MM.1S (cell line): ENCODE measurements around the gene CHPT1.

Experiments
- DNase-seq: peaks from one replicate; pipeline ENCODE4 v3.0.0-alpha.2; 2015
- H2AFZ ChIP-seq: fragments of 300-600 bp; sonication (generic); 2 replicates; pipeline ENCODE4 v1.6.0; 2016; ENCODE audit warnings: antibody characterized with exemption, low read length
- H3F3A ChIP-seq: fragments of 300-600 bp; sonication (generic); 2 replicates; pipeline ENCODE4 v1.6.1; 2016; ENCODE audit warnings: mild to moderate bottlenecking, antibody characterized with exemption, low read length, moderate library complexity, mixed read lengths; ENCODE audit not compliant: insufficient read depth
- H3K27ac ChIP-seq: fragments of 300-600 bp; sonication (generic); 2 replicates; pipeline ENCODE4 v1.5.1; 2016; ENCODE audit warnings: mild to moderate bottlenecking, low read length
- H3K27me3 ChIP-seq: fragments of 300-600 bp; sonication (generic); replicated peaks from 2 replicates; pipeline ENCODE4 v1.6.0; 2016; ENCODE audit warnings: low read length; ENCODE audit not compliant: insufficient read depth
- H3K36me3 ChIP-seq: fragments of 300-600 bp; sonication (generic); replicated peaks from 2 replicates; pipeline ENCODE4 v1.6.1; 2016; ENCODE audit warnings: mild to moderate bottlenecking, low read length, mixed read lengths; ENCODE audit not compliant: insufficient read depth
- H3K4me1 ChIP-seq: fragments of 300-600 bp; sonication (generic); 2 replicates; pipeline ENCODE4 v1.6.1; 2016; ENCODE audit warnings: low read length, mixed read lengths
- H3K4me2 ChIP-seq: fragments of 300-600 bp; sonication (generic); 2 replicates; pipeline ENCODE4 v1.6.0; 2016; ENCODE audit warnings: low read depth, low read length
- H3K4me3 ChIP-seq: fragments of 300-600 bp; sonication (generic); 2 replicates; pipeline ENCODE4 v1.5.1; 2016; ENCODE audit warnings: low read length, mixed read lengths
- H3K79me2 ChIP-seq: fragments of 300-600 bp; sonication (generic); 2 replicates; pipeline ENCODE4 v1.6.1; 2016; ENCODE audit warnings: mixed run types, low read length, mixed read lengths
- H3K9ac ChIP-seq: fragments of 300-600 bp; sonication (generic); 2 replicates; pipeline ENCODE4 v1.6.1; 2016; ENCODE audit warnings: low read length, mixed read lengths
- H3K9me2 ChIP-seq: fragments of 300-600 bp; sonication (generic); replicated peaks from 2 replicates; pipeline ENCODE4 v1.6.1; 2016; ENCODE audit warnings: mild to moderate bottlenecking, low read length, mixed read lengths; ENCODE audit not compliant: insufficient read depth
- H3K9me3 ChIP-seq: fragments of 300-600 bp; sonication (generic); replicated peaks from 2 replicates; pipeline ENCODE4 v1.6.1; 2016; ENCODE audit warnings: mild to moderate bottlenecking, low read length, mixed read lengths; ENCODE audit not compliant: insufficient read depth
- H4K20me1 ChIP-seq: fragments of 300-600 bp; sonication (generic); 2 replicates; pipeline ENCODE4 v1.6.1; 2016; ENCODE audit warnings: mild to moderate bottlenecking, low read length, moderate library complexity, mixed read lengths; ENCODE audit not compliant: insufficient read depth
- EZH2 ChIP-seq: fragments of 300-600 bp; sonication (generic); optimal IDR thresholded peaks from 2 replicates; pipeline ENCODE3; 2017; ENCODE audit warnings: low read depth, mild to moderate bottlenecking, antibody characterized with exemption, low read length, mixed read lengths
- EZH2phosphoT487 ChIP-seq: fragments of 300-600 bp; sonication (generic); IDR thresholded peaks from 2 replicates; pipeline ENCODE4 v1.6.1; 2018; ENCODE audit warnings: antibody characterized with exemption, low read length
- TF ChIP-seq, protein P1 (sequence below): fragments of 300-600 bp; sonication (generic); IDR thresholded peaks from 2 replicates; pipeline ENCODE4 v1.5.1; 2016; ENCODE audit warnings: antibody characterized with exemption, low read length, mixed read lengths

Gene CHPT1

DNA sequence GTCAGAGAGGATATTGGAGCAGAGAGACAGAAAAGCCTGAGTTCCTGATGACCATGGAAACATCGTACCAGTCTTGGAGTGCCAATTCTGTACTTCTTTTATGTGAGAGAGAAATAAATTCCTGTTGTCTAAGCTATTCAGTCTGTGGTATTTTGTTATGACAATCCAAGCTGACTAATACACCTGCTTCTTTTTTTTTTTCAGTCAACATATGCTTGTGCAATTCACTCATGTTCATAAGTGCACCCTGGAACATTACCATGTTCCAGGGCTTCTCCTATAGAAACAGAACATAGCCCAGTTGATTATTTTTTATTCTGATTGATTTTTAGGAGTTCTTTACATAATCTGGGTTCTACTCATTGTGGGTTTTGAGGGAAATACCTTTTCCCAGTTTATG is 1.7 kb upstream of the CHPT1 start:
- no peak overlapping the region for H3K4me3 ChIP-seq
- TF ChIP-seq, protein P1, sequence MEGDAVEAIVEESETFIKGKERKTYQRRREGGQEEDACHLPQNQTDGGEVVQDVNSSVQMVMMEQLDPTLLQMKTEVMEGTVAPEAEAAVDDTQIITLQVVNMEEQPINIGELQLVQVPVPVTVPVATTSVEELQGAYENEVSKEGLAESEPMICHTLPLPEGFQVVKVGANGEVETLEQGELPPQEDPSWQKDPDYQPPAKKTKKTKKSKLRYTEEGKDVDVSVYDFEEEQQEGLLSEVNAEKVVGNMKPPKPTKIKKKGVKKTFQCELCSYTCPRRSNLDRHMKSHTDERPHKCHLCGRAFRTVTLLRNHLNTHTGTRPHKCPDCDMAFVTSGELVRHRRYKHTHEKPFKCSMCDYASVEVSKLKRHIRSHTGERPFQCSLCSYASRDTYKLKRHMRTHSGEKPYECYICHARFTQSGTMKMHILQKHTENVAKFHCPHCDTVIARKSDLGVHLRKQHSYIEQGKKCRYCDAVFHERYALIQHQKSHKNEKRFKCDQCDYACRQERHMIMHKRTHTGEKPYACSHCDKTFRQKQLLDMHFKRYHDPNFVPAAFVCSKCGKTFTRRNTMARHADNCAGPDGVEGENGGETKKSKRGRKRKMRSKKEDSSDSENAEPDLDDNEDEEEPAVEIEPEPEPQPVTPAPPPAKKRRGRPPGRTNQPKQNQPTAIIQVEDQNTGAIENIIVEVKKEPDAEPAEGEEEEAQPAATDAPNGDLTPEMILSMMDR = no peak
- no peak for TF ChIP-seq EZH2phosphoT487
- no peak for TF ChIP-seq EZH2
- no peaks in the 10 kb centered on the region for H3K36me3 ChIP-seq
- no peak overlapping the region for H3K4me2 ChIP-seq
- H3K27me3 ChIP-seq = no peaks in the 10 kb centered on the region
- no peak overlapping the region for H3K27ac ChIP-seq
- H3K79me2 ChIP-seq = peaks cover 28% of the 10 kb centered on the region
- no peaks in the 10 kb centered on the region for H4K20me1 ChIP-seq
- peaks cover 12% of the 10 kb centered on the region for H3F3A ChIP-seq
- H2AFZ ChIP-seq = no peak overlapping the region
- no peaks in the 10 kb centered on the region for H3K9me2 ChIP-seq
- H3K4me1 ChIP-seq = peaks cover 8% of the 10 kb centered on the region
- no peaks in the 10 kb centered on the region for H3K9me3 ChIP-seq
- no peak overlapping the region for H3K9ac ChIP-seq
- no peak for DNase-seq

DNA sequence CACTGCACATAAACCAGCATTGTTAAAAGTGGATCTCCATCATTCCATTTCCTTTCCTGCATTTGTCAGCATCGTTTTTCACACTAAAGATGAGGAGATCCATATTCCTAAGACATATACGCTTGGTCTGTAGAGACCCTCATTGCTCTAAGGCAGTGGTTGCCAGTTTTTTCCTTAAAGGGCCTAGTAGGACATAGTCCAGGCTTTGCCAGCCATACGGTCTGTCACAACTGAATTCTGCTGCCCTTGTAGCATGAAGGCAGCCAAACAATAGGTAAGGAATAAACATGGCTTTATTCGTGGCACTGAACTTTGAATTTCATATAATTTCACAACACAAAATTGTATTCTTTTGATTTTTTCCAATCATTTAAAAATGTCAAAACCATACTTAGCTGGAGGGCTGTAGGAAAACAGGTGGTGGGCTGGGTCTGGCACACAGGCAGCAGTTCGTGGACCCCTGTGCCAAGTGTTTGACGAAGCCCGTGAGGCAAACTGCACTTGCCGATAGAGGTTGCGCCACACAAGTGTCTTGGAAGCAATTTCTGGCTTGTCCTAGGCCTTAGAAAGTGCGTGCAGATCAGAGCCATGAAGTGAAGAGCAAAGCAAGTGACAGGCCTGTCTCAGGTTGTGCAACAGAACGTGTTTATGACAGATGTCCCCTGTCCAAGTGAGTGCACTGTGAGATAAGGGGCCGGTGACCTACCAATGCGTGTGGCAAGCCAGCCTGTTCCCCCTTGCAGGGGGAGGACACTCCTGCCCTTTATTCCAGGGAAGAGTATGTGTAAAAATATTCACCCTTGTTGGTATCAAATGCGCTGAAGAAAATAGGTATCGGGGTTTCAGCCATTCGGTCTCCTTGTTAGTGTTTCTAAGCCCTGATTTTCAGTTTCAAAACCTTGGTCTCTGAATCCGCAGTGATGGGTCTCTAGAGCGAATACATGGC is 916 bp upstream of the CHPT1 start:
- Histone ChIP-seq H3K27me3 (no peaks in the 10 kb centered on the region), H3K36me3 (no peaks in the 10 kb centered on the region), H4K20me1 (no peaks in the 10 kb centered on the region), H3K4me2 (peak overlapping the region; percentile 91), H3K9me3 (no peaks in the 10 kb centered on the region), H3F3A (peaks cover 12% of the 10 kb centered on the region), H3K4me3 (peak overlapping the region; percentile 95), H3K27ac (peak overlapping the region; percentile 81; the same call in 1 of the 2 replicates), H3K4me1 (peaks cover 8% of the 10 kb centered on the region), H3K9me2 (no peaks in the 10 kb centered on the region), H3K79me2 (peaks cover 36% of the 10 kb centered on the region), H2AFZ (peak overlapping the region; percentile 95), H3K9ac (peak overlapping the region; percentile 87)
- no peak for TF ChIP-seq EZH2phosphoT487
- no peak for TF ChIP-seq EZH2
- TF ChIP-seq, protein P1 = no peak
- peak; percentile 60 for DNase-seq

DNA sequence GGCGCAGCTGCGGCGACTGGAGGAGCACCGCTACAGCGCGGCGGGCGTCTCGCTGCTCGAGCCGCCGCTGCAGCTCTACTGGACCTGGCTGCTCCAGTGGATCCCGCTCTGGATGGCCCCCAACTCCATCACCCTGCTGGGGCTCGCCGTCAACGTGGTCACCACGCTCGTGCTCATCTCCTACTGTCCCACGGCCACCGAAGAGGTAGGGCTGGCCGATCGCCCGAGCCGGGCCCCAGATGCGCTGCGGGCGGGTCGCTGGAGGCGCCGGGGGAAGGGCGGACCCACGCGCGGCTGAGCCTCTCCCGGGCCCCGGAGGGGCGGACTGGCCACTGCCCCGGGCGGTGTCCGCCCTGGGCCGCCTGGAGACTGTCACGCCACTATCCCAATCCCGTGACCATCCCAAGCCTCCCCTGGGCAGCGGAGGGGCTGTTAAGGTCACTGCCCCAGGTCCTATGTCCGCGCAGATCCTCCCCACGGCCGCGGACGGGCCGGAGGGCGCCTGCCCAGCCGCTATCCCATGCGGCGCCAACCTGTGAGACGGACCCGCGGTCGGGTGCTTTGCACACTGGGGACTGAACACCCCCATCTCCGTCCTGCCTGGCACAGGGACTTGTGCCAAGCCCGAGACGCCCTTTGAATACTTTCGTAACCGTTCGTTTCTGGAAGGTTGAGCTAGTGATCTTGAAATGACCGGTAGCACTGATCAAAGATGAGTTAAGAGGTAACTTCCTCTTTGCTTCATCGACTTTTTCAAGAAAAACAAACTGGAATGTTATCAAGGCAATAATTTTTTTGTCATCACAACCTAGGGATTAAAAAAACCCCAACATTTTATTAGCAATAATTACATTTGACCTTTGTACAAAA is 725 bp downstream of the CHPT1 start:
- TF ChIP-seq EZH2 = no peak
- TF ChIP-seq EZH2phosphoT487 = no peak
- TF ChIP-seq, protein P1 = no peak
- Histone ChIP-seq H4K20me1 (no peaks in the 10 kb centered on the region), H3K4me3 (peak overlapping the region; percentile 68), H3K9me2 (no peaks in the 10 kb centered on the region), H3K27ac (peak overlapping the region; percentile 53; the same call in 1 of the 2 replicates), H3K9ac (peak overlapping the region; percentile 88), H3K4me2 (peak overlapping the region; percentile 43), H3K79me2 (peaks cover 53% of the 10 kb centered on the region), H3K4me1 (peaks cover 8% of the 10 kb centered on the region), H2AFZ (peak overlapping the region; percentile 49), H3K9me3 (no peaks in the 10 kb centered on the region), H3K27me3 (no peaks in the 10 kb centered on the region), H3K36me3 (no peaks in the 10 kb centered on the region), H3F3A (peaks cover 12% of the 10 kb centered on the region)
- DNase-seq = peak; percentile 38
